CD4-positive, CD25-positive, alpha-beta regulatory T cell (primary cell): ENCODE measurements around the gene NOL4L. TPM values are rescaled to one million over a fixed set of nuclear protein-coding genes. Genes with fewer than 3 reads are reported as not detected.

Source experiments
- ATAC-seq, 2 donors: fragments of 150-1000 bp; cut with Tn5 transposase; one replicate each; pipeline ENCODE4 v1.10.0; 2021; ENCODE audit warnings: low read depth in 2 of 2, moderate number of reproducible peaks in 2 of 2, moderate library complexity in 1 of 2
- DNase-seq, 3 donors: peaks; one replicate each; pipeline versions ENCODE4 v3.0.0 to v3.0.0-alpha.2; 2012 to 2022; ENCODE audit warnings: mixed read lengths in 1 of 3
- H3K27ac ChIP-seq: one replicate; pipeline ENCODE4 v1.7.0; 2013; ENCODE audit warnings: mild to moderate bottlenecking, low read length; ENCODE audit not compliant: insufficient read depth, poor library complexity, severe bottlenecking
- H3K27me3 ChIP-seq: one replicate; pipeline ENCODE4 v1.7.0; 2013; ENCODE audit warnings: low read length; ENCODE audit not compliant: control insufficient read depth, insufficient read depth
- H3K36me3 ChIP-seq: one replicate; pipeline ENCODE4 v1.7.0; 2013; ENCODE audit warnings: mild to moderate bottlenecking, low read length, moderate library complexity; ENCODE audit not compliant: control insufficient read depth, insufficient read depth
- H3K4me1 ChIP-seq: 2 replicates; pipeline ENCODE4 v1.7.0; 2013; ENCODE audit warnings: mild to moderate bottlenecking, low read length; ENCODE audit not compliant: insufficient read depth, control insufficient read depth, poor library complexity, severe bottlenecking
- H3K4me3 ChIP-seq: one replicate; pipeline ENCODE4 v1.7.0; 2013; ENCODE audit warnings: low read depth, mild to moderate bottlenecking, low read length, moderate library complexity
- H3K9me3 ChIP-seq, 2 experiments: 1 replicate in 1 of 2; 2 replicates in 1 of 2; pipeline ENCODE4 v1.7.0; 2013; ENCODE audit warnings: low read length in 2 of 2, mild to moderate bottlenecking in 1 of 2, moderate library complexity in 1 of 2; ENCODE audit not compliant: control insufficient read depth in 2 of 2
- H3K27ac Mint-ChIP-seq, 3 donors: one replicate each; pipeline ENCODE4 v1.8.0; 2020 to 2022; ENCODE audit warnings: mild to moderate bottlenecking in 3 of 3, mixed read lengths in 3 of 3, moderate library complexity in 2 of 3
- H3K27me3 Mint-ChIP-seq: one replicate; pipeline ENCODE4 v1.8.0; 2022; ENCODE audit warnings: mild to moderate bottlenecking, mixed read lengths
- H3K36me3 Mint-ChIP-seq: one replicate; pipeline ENCODE4 v1.8.0; 2020; ENCODE audit warnings: mixed read lengths
- H3K4me1 Mint-ChIP-seq, 4 donors: one replicate each; pipeline ENCODE4 v1.8.0; 2020 to 2022; ENCODE audit warnings: mixed read lengths in 4 of 4, mild to moderate bottlenecking in 1 of 4
- H3K4me3 Mint-ChIP-seq, 4 donors: one replicate each; pipeline ENCODE4 v1.8.0; 2020 to 2022; ENCODE audit warnings: mild to moderate bottlenecking in 4 of 4, mixed read lengths in 4 of 4, moderate library complexity in 3 of 4
- H3K9me3 Mint-ChIP-seq, 7 donors: one replicate each; pipeline ENCODE4 v1.8.0; 2020 to 2022; ENCODE audit warnings: mixed read lengths in 7 of 7, mild to moderate bottlenecking in 3 of 7, moderate library complexity in 2 of 7
- polyA plus RNA-seq, 4 donors: library from polyadenylated mRNA; unstranded; fragments of 300-500 nt; fragmentation: Illumina TruSeq; gene quantifications; one replicate each; pipeline ENCODE4 v1.2.3, GENCODE V29; 2021
- total RNA-seq: library from RNA; stranded (reverse); gene quantifications from one replicate; pipeline ENCODE4 v1.2.3, GENCODE V29; 2022

The NOL4L gene
- total and polyA plus RNA-seq, 5 donors from 2014 or later, result 7.1 to 84.8 (median 10.8) TPM

DNA sequence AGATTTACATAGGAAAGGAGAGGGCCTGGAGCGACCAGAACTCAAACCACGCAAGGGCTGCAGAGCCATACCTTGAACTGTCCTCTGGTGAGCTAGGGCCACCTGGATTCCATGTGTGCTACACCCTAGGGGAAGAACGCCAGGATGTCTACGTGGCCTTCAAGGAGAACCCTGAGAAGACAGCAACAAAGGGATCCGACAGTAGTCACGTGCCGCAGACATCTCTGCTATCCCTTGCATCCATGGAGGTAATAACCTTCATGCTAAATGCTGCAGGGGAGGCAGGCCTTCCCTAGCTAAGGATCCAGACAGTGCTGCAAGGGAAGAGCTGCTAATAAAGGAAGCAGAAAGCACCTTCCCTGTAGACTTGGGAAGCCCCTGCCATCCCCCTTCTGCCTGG is 52.9 kb downstream of the NOL4L start:
- peak overlapping the region in 2 of 4 donors; percentile 16 to 92 for H3K4me3 Mint-ChIP-seq
- Histone ChIP-seq H3K4me3 (no peak overlapping the region), H3K9me3 (no peaks in the 10 kb centered on the region), H3K27ac (peak overlapping the region; percentile 94), H3K27me3 (no peaks in the 10 kb centered on the region), H3K4me1 (peaks cover 79% of the 10 kb centered on the region), H3K36me3 (peaks cover under 1% of the 10 kb centered on the region)
- no peaks in the 10 kb centered on the region for H3K9me3 Mint-ChIP-seq
- ATAC-seq, result no peak
- H3K4me1 Mint-ChIP-seq, result peaks cover 13 to 90% (median 62%) of the 10 kb centered on the region in 4 donors
- no peak for DNase-seq
- peaks cover 5% of the 10 kb centered on the region for H3K27me3 Mint-ChIP-seq
- peaks cover 5% of the 10 kb centered on the region for H3K36me3 Mint-ChIP-seq
- H3K27ac Mint-ChIP-seq, result peak overlapping the region; percentile 84 to 95 (median 88)

DNA sequence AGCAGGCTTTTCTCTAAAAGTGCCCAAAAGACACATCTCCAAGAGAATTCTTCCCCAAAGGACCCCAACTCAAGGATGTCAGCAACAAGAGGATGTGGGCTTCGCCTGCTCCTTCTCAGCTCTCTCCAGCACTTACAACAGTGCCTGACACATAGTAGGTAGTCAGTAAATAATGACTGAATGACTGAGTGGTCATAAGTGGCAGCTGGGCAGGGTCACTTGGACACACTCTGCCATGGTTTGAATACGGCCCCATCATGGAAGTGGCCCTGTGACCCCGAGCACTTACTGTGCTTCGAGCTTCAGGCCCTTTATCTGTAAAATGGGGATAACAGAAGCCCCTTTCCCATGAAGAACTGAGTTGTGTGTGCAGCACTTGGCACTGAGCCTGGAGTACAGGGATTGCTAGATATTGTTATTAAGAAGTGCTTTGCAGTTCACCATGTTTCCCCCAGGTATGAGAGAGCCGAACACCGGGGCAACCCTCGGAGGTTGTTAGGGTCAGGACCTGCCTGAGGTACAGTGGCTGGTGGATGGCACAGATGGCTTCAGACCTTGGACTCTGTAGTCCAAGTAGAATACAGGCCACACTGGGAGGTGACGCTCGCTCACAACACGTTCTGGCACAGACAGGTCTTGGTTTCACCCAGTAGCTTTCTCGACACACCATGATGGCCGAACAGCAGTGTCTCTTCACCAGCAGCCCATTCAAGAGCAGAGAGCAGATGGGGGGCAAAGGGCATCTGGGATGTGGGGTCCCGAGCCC is 56.0 kb downstream of the NOL4L start:
- peak overlapping the region; percentile 69 for H3K27ac ChIP-seq
- DNase-seq (no peak), ATAC-seq (no peak)
- H3K9me3 ChIP-seq, result no peaks in the 10 kb centered on the region
- Mint-ChIP-seq H3K4me3 (peak overlapping the region in 3 of 4 donors; percentile 54 to 70 (median 57)), H3K36me3 (peaks cover 28% of the 10 kb centered on the region), H3K27ac (peak overlapping the region; percentile 88 to 95 (median 95)), H3K9me3 (no peaks in the 10 kb centered on the region), H3K4me1 (peaks cover 8 to 95% (median 61%) of the 10 kb centered on the region in 4 donors), H3K27me3 (no peaks in the 10 kb centered on the region)
- H3K4me3 ChIP-seq, result no peak overlapping the region
- peaks cover 13% of the 10 kb centered on the region for H3K36me3 ChIP-seq
- H3K27me3 ChIP-seq, result no peaks in the 10 kb centered on the region
- H3K4me1 ChIP-seq, result peaks cover 83% of the 10 kb centered on the region

DNA sequence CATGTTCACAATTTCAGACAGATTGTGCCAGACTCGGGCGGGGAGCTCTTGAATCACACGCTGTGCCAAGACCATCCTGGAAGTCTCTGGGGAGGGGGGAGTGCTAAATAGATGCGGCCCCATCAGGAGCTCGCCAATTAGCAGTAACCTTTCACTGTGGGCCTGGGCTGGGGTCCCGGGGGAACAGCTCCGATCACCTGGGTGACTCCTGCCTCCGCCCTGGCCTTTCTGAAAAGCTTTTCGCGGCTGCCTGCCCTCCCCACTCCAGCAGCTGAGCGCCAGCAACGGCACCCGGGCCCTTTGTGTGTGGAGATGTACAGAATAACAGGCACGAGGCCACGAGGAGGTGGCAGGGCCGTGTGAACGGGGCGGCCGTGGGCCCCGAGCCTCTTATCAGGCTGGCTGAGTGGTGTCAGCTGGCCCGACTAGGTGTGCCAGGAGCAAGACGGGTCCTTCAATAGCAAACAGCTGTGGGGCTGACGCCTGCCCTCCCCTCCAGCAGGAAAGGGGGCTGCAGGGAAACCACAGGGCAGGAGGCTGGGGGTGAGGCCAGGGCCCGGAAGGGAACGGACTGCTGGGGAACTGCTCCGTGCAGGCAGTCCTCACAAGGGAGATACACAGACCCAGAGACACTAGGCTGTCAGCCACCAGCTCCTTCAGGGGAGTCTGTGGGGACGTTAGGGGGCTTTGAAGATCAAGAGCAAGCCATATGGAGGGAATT is 56.8 kb downstream of the NOL4L start:
- peaks cover 13% of the 10 kb centered on the region for H3K36me3 ChIP-seq
- no peaks in the 10 kb centered on the region for H3K27me3 ChIP-seq
- DNase-seq, result peak in 2 of 3 donors; percentile 27 to 53
- no peaks in the 10 kb centered on the region for H3K9me3 ChIP-seq
- Mint-ChIP-seq H3K27ac (peak overlapping the region; percentile 88 to 95 (median 95)), H3K4me3 (peak overlapping the region; percentile 27 to 70 (median 56)), H3K9me3 (no peaks in the 10 kb centered on the region), H3K4me1 (peaks cover 10 to 95% (median 57%) of the 10 kb centered on the region in 4 donors), H3K27me3 (no peaks in the 10 kb centered on the region), H3K36me3 (peaks cover 29% of the 10 kb centered on the region)
- H3K4me3 ChIP-seq, result no peak overlapping the region
- H3K4me1 ChIP-seq, result peaks cover 83% of the 10 kb centered on the region
- peak overlapping the region; percentile 69 for H3K27ac ChIP-seq
- peak; percentile 52 to 61 for ATAC-seq

DNA sequence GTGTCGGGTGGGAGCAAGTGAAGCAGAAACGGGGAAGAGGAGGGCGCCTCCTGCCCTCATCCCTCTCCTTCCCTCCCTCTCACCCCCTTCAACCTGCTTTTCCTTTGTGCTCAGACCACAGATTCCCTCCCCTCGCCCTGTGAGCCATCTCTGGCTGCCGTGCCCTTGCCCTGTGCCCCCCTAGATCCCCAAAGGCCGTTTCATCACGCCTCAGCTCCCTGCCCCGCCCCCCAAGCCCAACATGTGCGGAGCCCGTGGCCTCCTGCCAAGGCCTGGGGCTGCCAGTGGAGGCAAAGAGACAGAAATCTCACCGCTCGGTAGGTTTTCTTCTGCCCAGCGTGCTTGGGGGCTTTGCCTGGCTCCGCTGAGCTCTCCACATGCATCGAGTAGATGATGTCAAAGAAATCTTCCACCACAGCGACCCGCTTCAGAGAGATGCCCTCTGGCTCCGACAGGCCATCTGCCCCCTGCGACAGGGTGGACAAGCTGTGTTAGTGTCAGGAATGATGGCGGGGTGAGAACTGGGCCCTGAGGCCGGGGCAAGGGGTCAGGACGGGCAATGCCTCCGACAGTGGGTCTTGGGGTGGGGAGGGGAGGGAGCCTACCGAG is 57.6 kb downstream of the NOL4L start:
- DNase-seq (no peak), ATAC-seq (no peak)
- Histone ChIP-seq H3K27me3 (no peaks in the 10 kb centered on the region), H3K4me1 (peaks cover 83% of the 10 kb centered on the region), H3K36me3 (peaks cover 13% of the 10 kb centered on the region), H3K9me3 (no peaks in the 10 kb centered on the region), H3K27ac (peak overlapping the region; percentile 69), H3K4me3 (no peak overlapping the region)
- H3K27ac Mint-ChIP-seq, result peak overlapping the region; percentile 94 to 95 (median 95)
- no peaks in the 10 kb centered on the region for H3K9me3 Mint-ChIP-seq
- peaks cover 30% of the 10 kb centered on the region for H3K36me3 Mint-ChIP-seq
- peaks cover 12 to 97% (median 56%) of the 10 kb centered on the region in 4 donors for H3K4me1 Mint-ChIP-seq
- H3K4me3 Mint-ChIP-seq, result peak overlapping the region in 3 of 4 donors; percentile 57 to 69 (median 64)
- H3K27me3 Mint-ChIP-seq, result no peaks in the 10 kb centered on the region

DNA sequence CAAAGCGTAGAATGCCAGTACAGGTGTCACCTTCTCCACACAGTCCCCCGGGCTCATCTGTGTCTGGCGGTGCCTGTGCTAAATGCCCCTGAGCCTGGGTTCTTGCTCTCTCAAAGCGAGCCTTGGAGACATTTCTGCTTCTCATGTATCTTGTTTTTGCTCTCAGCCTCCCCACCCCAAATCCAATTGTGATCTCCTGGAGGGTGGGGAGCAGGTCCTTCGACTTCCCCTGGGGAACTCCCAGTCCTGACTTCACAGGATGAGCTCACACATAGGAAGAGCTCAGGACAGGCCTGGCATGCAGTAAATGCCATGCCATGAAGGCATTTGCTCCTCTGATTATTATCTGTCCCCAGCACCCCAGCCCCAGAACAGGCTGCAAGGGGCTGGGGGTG is 58.1 kb downstream of the NOL4L start:
- Histone ChIP-seq H3K4me3 (no peak overlapping the region), H3K9me3 (no peaks in the 10 kb centered on the region), H3K36me3 (peaks cover 13% of the 10 kb centered on the region), H3K27me3 (no peaks in the 10 kb centered on the region), H3K27ac (peak overlapping the region; percentile 47), H3K4me1 (peaks cover 85% of the 10 kb centered on the region)
- DNase-seq, result no peak
- ATAC-seq, result no peak
- H3K27me3 Mint-ChIP-seq, result no peaks in the 10 kb centered on the region
- H3K4me3 Mint-ChIP-seq, result peak overlapping the region in 3 of 4 donors; percentile 56 to 69 (median 65)
- H3K27ac Mint-ChIP-seq, result peak overlapping the region; percentile 94 to 95 (median 95)
- H3K36me3 Mint-ChIP-seq, result peaks cover 30% of the 10 kb centered on the region
- H3K9me3 Mint-ChIP-seq, result no peaks in the 10 kb centered on the region
- H3K4me1 Mint-ChIP-seq, result peaks cover 12 to 97% (median 56%) of the 10 kb centered on the region in 4 donors

DNA sequence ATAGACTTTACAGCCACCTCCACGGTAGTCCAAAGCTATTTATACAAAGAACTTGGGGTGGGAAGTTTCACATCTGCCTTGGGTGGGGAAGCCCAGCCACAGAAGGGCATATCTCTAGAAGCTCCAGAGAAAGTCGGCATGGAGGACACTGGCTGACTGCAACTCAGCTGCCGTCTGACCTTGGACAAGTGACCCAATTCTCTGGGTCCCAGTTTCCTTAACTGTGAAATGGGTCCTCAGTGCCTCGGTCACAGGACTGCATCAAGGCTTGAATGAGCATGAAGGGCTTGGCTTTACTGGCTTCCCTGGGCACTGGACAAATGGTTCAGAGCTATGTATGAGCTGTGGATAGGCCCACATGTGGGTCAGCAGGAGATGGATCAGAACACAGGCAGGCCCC is 58.6 kb downstream of the NOL4L start:
- Mint-ChIP-seq H3K9me3 (no peaks in the 10 kb centered on the region), H3K4me3 (peak overlapping the region in 2 of 4 donors; percentile 65 to 69), H3K27ac (peak overlapping the region; percentile 94 to 95 (median 95)), H3K36me3 (peaks cover 25% of the 10 kb centered on the region), H3K4me1 (peaks cover 12 to 97% (median 55%) of the 10 kb centered on the region in 4 donors), H3K27me3 (no peaks in the 10 kb centered on the region)
- peak overlapping the region; percentile 47 for H3K27ac ChIP-seq
- no peaks in the 10 kb centered on the region for H3K27me3 ChIP-seq
- DNase-seq (no peak), ATAC-seq (no peak)
- peaks cover 13% of the 10 kb centered on the region for H3K36me3 ChIP-seq
- no peaks in the 10 kb centered on the region for H3K9me3 ChIP-seq
- H3K4me3 ChIP-seq, result peak overlapping the region; percentile 11
- peaks cover 89% of the 10 kb centered on the region for H3K4me1 ChIP-seq

DNA sequence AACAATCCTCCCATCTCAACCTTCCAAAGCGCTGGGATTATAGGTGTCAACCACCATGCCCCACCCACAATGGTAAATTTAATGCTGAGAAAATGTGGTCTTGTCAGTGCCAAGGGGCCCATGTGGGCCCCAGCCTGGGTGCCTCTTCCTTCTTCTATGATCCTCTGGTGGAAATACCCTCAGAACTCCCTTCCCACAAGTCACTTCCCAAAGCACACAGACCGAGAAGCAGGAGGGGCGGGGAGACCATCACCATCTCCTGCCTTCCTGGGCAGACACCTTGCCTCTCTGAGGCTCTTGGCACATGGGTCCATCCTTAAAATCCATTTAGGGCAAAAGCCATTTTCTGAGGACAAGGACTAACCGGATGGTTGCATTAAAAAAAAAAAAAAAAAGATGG is 59.0 kb downstream of the NOL4L start:
- H3K4me3 ChIP-seq, result peak overlapping the region; percentile 11
- H3K27me3 ChIP-seq, result no peaks in the 10 kb centered on the region
- no peaks in the 10 kb centered on the region for H3K9me3 ChIP-seq
- H3K4me1 Mint-ChIP-seq, result peaks cover 12 to 97% (median 56%) of the 10 kb centered on the region in 4 donors
- H3K9me3 Mint-ChIP-seq, result no peaks in the 10 kb centered on the region
- peaks cover 13% of the 10 kb centered on the region for H3K36me3 ChIP-seq
- H3K27me3 Mint-ChIP-seq, result no peaks in the 10 kb centered on the region
- ATAC-seq, result no peak
- peaks cover 25% of the 10 kb centered on the region for H3K36me3 Mint-ChIP-seq
- H3K4me1 ChIP-seq, result peaks cover 89% of the 10 kb centered on the region
- H3K27ac ChIP-seq, result peak overlapping the region; percentile 23
- DNase-seq, result no peak
- peak overlapping the region; percentile 94 to 95 (median 95) for H3K27ac Mint-ChIP-seq
- peak overlapping the region in 3 of 4 donors; percentile 12 to 69 (median 65) for H3K4me3 Mint-ChIP-seq
